ENCODE results near the gene EGFL7.

EGFL7 gene

DNA sequence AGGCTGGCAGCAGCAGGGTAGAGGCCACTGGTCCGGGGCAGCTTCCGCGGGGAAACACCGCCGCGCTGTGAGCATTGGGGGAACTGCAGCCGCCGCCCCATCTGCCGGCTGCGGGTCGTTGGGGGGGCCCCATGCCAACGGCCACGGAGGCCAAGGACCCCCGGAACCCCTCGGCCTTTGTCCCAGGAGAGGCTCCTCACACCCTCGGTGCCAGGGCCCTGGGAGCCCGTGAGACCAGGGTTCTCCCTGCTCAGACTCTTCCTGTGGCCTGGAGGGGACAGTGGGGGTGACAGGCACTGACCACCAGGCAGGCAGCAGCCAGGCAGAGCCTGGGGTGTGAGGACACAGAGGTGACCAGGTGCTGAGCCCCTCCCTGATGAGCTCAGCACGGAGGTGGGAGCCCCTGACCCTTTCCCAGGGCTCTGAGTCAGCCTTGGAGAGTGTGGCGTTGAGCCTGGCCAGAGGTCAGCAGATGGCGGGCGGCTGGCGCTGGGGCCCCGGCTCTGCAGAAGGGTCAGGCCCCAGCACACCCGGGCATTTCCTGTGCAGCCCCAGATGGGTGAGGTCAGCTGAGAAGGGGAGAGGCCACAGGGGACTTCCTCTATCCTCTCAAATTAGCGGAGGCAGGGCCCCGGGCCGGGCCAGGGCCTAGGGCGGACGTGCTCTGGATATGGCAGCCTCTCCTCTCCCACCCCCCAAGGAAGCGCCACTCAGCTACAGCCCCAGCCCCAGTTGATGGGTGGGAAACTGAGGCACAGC lies 17.9 kb upstream of the EGFL7 start:
- DNase-seq = peak in 9 of 14 donors; percentile 7 to 64 (median 34)

DNA sequence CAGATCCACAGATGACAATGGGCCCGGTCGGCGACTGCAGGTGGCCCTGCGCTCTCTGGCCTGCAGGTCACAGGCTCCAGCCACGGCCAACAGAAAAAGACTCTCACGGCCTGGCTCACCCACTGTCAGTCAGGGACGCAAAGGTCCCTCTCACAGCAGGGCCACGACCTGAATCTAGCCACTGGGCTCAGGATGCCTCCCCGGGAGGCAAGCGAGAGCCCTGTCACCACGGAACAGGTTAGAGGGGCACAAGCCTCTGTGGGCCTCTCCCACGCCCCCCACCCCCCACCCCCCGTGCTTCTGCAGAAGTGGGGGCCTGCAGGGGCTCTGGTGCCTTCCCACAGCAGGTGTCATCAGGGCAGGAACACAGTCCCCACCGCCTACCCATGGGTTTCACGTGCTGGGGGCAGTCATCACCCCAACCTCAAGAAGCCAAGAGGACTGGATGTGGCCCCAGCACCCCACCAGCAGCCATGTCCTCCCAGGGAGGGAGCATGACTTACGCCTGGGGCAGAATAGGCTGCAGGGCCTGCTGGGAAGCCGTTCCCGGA lies 17.3 kb upstream of the EGFL7 start:
- DNase-seq = no peak

DNA sequence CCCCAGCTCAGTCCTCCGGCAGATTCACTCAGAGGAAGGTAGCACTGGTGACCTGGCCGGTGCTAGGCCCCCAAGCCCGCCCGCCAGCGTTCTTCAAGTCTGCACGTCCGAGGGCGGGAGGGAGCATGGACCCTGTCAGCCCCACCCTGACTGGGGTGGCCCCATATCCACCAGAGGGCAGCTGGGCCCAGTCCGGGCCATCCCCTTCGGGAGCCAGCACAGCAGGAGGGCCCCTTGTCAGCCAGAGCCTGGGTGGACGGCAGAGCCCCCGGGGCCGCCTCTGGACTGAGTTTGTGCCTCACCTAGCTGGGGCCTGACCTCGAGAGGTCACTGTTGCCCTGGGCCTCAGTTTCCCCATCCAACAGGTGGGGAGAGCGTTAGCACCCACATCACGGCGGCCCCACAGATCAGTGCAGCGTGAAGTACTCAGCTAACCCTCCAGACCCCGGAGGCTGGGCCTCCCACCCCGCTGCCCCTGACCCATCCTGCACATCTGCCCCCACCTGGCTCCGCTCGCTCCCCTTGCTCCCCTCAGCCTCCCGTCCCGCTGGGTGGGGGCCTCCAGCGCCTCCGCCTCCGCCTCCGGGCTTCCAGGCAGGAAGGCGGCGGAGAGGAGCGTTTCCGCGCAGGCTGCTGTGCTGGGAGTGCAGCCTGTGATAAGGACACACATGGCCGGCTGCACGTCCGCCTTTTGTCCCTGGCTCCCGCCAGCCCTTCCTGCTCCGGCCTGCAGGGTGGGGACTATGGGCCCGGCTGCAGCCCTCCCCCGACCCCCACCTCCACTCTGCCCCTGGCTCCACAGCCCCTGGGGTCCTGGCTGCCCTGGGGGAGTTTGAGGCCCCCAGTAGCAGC lies 16.6 kb upstream of the EGFL7 start:
- DNase-seq = no peak

DNA sequence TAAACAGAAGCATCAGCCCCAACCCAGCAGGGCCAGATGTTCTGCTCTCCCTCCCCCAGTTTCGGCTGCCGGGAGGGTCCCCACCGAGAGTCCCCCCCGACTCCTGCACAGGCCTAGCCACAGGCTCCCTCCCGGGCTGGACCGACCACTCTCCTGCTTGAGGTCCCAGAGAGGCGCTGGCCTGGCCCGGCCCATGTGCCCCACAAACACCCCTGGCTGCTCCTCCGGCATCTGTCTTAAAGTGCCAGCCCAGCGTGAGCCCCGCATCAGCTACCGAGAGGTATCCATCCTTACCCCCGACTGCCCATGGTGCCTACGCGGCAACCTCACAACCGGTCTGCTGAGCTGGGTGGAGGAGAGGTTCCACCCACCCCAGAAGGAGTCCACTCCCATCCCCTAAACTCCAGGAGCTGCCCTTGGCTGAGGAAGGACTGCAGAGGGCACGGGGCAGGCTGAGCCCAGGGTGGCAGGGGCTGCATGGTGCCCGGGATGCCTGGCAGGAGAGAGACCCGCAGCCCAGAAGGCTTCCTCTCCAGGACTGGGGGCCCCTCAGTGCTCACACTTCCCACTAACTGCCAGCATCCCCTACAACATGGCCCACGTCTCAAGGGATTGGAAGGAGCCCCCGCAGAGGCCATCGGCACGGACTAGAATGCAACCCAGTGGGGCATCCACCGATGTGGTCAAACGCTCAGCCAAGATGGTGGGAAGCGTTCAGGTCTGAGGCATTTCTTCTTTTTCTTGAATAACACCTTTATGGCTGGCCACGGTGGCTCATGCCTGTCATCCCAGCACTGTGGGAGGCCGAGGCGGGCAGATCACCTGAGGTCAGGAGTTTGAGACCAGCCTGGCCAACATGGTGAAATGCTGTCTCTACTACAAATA lies 15.6 kb upstream of the EGFL7 start:
- no peak for DNase-seq

DNA sequence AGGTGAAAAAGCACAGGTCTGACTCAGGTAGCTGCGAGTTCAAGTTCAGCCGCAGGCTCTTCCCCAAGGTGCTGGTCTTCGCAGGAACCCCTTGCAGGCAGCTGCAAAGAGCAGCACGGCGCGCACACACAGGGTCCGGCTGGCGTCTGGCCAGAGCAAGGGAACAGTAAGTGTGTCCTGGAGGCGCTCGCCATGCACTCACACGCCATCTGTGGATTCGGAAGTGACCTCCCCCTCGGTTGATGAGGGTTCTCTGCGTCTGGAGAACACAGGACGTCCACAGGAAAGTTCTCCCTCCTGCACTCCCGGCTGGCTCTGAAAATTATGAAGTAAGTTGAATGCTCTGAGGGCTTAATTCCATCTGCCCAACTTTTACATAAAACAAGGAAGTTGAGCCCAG lies 14.0 kb upstream of the EGFL7 start:
- DNase-seq = no peak

DNA sequence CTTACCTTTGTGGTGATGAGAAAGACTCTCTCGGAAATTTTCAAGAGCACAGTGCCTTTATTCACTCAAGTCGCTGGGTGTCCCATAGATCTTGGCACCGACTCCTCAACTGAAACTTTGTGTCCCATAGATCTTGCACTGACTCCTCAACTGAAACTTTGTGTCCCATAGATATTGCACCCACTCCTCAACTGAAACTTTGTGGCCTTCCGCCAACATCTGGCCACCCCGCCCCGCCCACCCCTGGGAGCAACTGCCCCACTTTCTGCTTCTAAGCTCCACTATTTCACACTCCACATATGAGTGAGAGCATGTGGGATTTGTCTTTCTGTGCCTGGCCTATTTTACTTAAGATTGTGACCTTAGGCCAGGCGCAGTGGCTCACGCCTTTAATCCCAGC lies 12.7 kb upstream of the EGFL7 start:
- DNase-seq = no peak

DNA sequence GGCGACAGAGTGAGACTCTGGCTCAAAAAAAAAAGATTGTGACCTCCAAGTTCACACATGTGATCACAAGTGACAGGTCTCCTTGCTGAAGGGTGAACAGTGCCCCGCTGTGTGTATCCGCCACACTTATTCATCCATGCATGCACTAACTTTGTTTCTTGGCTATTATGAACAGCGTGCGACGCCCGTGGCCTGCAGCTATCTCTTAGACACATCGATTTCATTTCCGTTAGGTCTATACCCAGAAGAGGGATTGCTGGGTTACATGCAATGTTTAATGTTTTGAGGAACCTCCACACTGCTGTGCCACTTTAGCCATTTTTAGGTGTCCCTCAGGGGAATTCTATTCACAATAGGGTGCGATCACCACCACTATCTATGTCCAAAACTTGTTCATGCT lies 12.1 kb upstream of the EGFL7 start:
- DNase-seq = no peak

DNA sequence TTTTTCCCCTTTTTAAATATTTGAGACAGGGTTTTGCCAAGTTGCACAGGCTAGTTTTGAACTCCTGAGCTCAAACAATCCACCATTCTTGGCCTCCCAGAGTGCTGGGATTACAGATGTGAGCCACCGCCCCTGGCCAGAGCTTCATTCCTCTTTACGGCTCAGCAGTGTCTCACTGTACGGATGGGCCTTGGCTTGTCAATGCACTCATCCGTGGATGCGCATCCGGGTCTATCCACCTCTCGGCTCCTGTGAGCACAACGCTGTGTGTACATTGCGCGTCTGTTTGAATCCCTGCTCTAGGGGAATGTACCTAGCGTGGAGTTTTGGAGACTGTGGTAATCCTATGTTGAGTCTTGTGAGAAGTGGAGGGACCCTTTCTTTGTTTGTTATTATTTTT lies 10.9 kb upstream of the EGFL7 start:
- DNase-seq = no peak

DNA sequence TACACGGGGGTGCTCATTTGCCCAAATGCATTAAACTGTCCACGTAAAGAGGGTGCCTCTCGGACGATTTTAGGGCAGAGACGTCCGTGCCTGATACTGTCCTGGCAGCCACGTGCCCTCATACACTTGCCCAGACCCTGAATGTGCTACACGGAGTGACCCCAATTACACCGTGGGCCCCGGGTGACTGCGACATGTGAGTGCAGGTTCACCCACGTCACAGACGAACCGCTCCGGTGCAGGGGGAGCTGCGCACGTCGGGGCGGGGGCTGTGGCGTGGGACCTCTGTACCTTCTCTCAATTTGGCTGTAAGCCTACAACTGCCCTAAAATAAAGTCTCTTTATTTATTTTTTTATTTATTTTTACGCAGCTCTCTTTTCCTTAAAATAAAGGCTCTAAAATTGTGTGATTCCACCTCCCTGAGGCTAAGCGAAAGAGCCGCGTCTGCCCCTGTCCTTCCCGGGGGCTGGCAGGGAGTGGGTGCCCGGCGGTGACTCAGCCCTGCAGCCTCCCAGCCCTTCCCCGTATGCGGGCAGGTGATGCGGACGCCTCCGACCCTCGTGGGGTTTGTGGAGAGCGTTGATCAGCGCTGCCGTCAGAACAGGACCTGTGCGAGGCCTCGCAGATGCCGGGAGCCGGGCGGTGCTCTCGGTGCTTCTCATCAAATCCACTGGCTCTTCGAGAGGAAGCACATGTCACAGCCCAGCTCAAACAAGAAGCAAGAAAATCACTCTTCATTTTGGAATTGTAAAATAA lies 9.2 kb upstream of the EGFL7 start:
- DNase-seq = no peak

DNA sequence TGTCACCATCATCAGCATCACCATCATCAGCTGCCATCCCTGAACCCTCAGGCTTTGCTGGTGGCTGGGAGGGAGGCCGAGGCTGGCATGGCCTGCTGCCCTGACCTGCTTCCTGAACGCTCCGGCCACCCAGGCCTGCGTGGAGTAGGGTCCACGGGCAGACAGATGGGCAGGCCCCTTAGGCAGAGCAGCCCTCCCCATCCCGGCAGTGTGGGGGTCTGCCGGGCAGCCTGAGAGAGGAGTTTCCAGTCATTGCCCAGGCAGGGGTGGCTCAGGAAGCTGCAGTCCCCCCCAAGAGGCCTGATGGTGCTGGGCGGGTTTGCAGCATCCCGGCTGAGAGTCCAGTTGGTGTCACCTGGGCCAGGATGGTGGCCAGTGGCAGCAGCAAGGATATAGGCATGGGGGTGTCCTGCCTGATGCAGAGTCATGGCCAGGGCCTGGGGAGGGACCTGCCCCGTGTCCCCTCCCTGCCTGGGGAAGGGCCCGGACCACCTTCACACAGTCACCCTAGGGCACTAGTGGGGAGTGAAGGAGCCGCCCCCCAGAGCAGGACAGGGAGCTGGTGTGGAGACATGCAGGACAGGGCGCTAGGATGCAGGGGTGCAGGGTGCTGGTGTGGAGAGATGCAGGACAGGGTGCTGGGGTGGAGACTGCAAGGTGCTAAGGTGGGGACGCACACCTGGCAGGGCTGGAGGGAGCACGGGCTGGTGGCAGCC lies 7.7 kb upstream of the EGFL7 start:
- DNase-seq = no peak

DNA sequence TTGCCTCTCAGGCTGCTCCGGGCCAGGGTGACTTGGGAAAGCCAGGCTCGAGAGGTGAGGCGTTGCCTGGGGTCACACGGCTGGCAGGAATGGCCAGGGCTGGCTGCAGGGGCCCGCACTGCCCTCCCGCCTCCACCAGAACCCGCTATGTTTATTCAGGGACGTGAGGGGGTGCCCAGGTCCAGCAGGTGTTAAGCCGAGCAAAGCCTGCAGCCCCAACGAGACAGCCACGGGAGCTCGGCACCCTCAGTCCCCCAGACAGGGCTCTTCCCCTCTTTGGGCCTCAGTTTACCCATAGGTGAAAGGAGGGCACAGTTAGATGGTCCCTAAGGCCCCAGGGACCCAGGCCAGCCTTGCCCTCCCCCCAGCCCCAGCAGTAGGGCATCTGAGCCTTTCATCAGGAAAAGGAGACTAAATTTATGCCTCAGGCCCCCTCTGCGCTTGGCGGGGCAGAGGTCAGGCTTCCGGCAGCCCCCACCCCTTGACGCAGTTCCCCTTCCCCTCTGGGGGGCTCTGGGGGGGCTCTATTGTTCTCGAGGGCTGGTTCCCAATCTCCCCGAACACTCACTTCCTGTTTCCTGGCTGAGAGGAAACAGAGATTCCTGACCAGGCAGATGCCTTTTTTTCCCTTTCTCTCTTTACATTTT lies 7.1 kb upstream of the EGFL7 start:
- no peak for DNase-seq

DNA sequence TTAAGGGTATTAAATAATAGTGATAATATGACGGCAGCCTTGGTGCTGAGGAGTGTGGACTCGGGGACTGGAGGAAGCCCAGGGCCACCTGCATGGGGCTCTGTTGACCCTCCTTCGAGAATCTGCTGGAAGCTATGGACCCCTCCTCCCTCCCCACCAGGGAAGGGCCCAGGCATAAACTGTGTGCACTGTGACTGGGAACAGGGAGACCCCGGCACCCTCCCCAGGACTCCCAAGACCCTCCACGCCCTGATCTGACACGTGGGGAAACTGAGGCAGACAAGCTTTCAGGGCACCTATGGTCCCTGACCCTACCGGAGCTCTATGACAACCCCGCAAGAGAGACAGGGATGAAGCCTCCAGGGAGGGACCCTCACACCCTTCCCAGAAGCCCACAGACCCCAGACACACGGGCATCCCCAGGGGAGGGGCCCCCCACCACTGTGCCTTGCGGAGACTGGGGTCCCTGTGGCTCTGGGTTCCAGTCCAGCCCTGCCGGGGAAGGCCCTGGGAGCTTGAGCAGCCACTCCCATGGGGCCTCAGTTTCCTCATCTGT lies 6.5 kb upstream of the EGFL7 start:
- DNase-seq = no peak

DNA sequence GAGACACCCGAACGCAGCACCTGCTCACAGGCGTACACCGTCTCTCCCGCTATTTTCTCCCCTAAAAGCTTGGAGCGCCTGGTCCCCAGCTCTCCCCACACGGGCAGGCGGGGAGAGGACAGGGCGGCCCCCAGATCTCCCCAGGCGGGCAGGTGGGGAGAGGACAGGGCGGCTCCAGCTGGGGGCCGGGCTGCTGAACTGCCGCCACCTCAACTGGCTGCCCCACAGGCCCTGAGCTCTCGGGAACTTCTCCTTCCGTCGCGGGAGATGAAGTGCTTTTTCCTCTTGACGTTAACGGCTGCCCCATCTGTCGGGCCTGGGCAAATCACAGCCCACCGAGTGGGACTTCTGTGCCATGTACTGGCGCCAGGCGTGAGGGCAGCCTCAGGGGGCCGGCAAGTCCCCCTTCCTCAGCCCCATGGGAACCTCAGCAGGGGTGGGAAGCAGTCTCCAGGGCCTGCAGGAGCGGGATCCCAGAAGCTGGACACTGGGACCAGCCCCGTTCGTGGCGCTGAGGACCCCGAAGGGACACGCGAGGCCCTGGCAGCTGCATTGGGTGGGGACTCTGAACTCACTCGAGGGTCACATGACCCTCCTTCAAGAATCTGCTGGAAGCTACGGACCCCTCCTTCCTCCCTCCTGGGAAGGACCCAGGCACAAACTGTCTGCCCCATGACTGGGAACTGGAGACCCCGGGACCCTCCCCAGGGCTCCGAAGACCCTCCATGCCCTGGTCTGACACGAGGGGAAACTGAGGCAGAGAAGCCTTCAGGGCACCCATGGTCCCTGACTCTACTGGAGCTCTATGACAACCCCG lies 5.7 kb upstream of the EGFL7 start:
- DNase-seq = no peak

DNA sequence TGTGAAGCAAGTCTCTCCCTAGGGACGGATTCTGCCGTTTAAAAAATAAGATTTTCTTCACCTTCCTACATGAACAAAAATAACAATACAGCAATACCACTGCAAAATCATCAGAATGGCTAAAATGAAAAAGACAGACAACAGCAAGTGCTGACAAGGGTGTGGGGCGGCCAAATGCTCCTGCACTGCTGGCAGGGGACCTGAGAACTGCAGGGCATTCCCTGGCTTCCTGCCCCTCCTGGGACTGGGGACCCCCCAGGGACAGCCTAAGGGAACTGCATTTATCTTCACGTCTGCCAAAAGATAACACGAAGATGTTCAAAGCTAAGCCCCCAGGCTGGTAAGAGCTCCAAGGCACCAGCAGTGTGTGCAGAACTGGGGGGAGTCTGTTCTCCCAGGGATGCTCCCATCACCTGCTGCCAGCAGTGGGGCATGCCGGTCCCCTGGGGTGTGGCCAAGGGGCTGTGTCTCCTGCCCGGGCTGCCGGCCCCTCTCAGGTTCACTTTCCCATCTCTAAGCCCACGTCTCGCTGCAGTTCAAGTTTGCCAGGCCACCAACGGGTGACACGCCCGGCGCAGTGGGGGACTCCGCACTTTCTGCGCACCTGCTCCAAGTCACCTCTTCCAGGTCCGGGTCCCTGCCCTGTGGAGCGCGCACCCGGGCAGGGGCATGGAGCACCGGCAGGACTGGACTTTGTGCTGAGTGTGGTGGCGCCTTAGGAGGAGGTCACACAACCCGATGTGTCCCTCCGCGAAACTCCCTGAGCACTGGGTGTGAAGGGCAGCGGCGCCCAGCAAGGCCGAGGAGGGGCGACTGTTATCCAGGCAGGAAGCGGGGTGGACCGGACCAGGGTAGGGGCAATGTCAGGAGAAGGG lies 4.5 kb upstream of the EGFL7 start:
- DNase-seq = no peak

DNA sequence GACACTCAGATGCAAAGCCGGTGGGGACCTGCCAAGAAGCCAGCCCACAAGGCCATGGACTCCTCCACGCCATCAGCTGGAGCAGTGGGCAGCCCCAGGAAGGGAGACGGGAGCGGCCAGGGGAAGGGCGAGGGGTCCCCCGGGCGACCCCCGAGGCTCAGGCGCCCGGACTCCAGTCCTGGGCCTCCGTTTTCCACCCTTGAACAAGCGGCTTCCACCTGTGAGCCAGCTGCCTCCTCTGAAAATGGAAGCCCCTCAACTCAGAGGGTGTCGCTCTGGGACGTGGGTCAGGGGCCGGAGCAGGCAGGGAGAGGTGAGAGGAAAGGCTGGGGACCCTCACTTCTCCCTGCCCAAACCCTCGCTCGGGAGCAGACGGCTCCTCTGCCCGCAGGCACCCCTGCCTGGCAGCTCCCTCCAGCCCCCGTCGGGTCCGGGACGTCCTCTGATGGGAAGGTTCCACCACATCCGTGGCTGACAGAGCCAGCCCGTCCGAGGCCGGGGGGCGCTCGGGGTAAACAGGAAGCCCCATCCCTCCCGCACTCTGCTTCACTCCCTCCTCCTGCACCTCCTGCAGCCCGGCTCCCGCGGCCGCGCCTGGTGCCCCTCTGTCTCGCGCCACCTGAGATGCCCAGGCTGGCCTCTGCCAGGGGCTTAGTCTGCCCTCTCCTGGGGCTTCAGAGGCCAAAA lies 3.7 kb upstream of the EGFL7 start:
- no peak for DNase-seq

DNA sequence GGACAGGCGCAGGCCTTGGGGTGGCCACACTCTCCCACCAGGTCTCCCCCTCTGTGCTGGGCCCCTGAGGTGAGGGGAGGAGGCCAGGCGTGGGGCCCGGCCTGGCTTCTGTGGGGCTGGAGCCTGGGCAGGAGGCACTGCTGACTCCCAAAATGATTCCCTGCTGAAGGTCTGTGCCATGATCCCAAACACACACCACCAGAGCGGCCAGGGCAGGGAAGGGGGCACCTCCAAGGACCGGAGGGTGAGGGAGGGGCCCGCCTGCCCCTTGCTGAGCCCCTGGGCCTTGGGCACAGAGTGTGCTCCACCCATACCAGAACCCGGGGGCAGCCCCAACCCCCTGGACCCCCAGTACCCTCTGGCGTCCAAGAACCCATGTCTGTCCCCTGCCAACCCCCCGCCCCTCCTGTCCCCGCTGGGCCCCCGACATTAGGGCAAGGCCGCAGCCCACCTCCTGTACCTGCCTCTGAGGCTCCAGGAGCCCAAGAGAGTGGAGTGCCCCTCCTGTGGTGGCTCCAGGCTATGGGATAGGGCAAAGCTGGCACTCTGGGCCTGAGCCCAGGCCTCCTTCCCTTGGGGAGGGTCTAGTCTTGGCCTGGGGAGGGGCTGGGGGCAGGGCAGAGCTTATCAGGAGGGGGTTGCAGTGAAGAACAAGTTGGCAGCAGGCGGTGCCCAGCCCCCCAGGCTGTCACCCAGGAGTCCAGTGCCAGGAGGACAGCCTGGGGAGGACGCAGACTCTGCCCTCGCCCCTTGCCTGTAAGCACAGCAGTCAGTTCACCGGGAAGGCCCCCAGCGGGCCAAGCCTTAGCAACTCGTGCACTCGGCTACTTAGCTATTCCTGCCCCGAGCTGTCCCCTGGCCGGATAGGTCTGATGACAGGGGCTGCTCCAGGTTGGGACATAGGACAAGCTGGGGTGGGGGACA lies 2.6 kb upstream of the EGFL7 start:
- no peak for DNase-seq
